IMR-90 (cell line): Measurements from ENCODE around the gene ANXA8. TPM values are rescaled to one million over a fixed set of nuclear protein-coding genes. Genes with fewer than 3 reads are reported as not detected.

Experiments
- ATAC-seq: fragments of 200-7000 bp; cut with Tn5 transposase; 2 replicates; pipeline ENCODE4 v1.9.1; 2020; ENCODE audit warnings: low read depth, mild to moderate bottlenecking, moderate library complexity
- BruUV-seq: library from RNA; stranded (reverse); fragments of 400-500 nt; replicated peaks from 2 replicates; lab custom pipeline; 2021; lab: Mats Ljungman, UMichigan
- CTCF ChIA-PET: fragments of 300-600 bp; formaldehyde crosslinking; extraction: SDS; loops from one replicate; lab custom pipeline; 2021; ENCODE audit warnings: antibody characterized with exemption; lab: Yijun Ruan, JAX
- POLR2A ChIA-PET: fragments of 300-600 bp; sonication (Branson Sonifier 250); formaldehyde crosslinking; loops from one replicate; lab custom pipeline; 2022; ENCODE audit warnings: antibody characterized with exemption; ENCODE audit not compliant: unreplicated experiment; lab: Charles Lee
- DNase-seq: peaks from one replicate; pipeline ENCODE4 v3.0.0; 2013
- H2AFZ ChIP-seq: replicated peaks from 2 replicates; pipeline ENCODE3; 2013; ENCODE audit warnings: low read length, mild to moderate bottlenecking; ENCODE audit not compliant: poor library complexity
- H2AK5ac ChIP-seq: 2 replicates; pipeline ENCODE4 v1.6.1; 2013; ENCODE audit warnings: low read depth, low read length, inconsistent platforms
- H2AK9ac ChIP-seq: replicated peaks from 2 replicates; pipeline ENCODE3; 2013; ENCODE audit warnings: mild to moderate bottlenecking, low read depth, low read length, moderate library complexity; ENCODE audit not compliant: poor library complexity
- H2BK120ac ChIP-seq: 2 replicates; pipeline ENCODE4 v1.6.1; 2013; ENCODE audit warnings: low read depth, low read length, inconsistent platforms
- H2BK15ac ChIP-seq: 3 replicates; pipeline ENCODE4 v1.6.1; 2013; ENCODE audit warnings: low read depth, low read length, inconsistent platforms
- H2BK20ac ChIP-seq: 2 replicates; pipeline ENCODE4 v1.6.1; 2013; ENCODE audit warnings: low read depth, mild to moderate bottlenecking, inconsistent platforms, low read length, moderate library complexity
- H2BK5ac ChIP-seq: 2 replicates; pipeline ENCODE4 v1.6.1; 2013; ENCODE audit warnings: mild to moderate bottlenecking, low read depth, low read length, inconsistent platforms; ENCODE audit not compliant: poor library complexity, severe bottlenecking
- H3K14ac ChIP-seq: replicated peaks from 2 replicates; pipeline ENCODE4 v1.6.1; 2013; ENCODE audit warnings: low read depth, low read length, inconsistent platforms
- H3K18ac ChIP-seq: 2 replicates; pipeline ENCODE4 v1.6.1; 2013; ENCODE audit warnings: low read depth, low read length, control low read depth
- H3K23ac ChIP-seq: 2 replicates; pipeline ENCODE4 v1.6.1; 2013; ENCODE audit warnings: low read depth, low read length, inconsistent platforms
- H3K27ac ChIP-seq: 2 replicates; pipeline ENCODE4 v1.5.1; 2013; ENCODE audit warnings: mild to moderate bottlenecking, control low read depth, low read length; ENCODE audit not compliant: insufficient read depth
- H3K27me3 ChIP-seq: 2 replicates; pipeline ENCODE4 v1.6.1; 2013; ENCODE audit warnings: low read length; ENCODE audit not compliant: control insufficient read depth, insufficient read depth
- H3K36me3 ChIP-seq: 2 replicates; pipeline ENCODE4 v1.6.1; 2013; ENCODE audit warnings: low read length, mixed read lengths; ENCODE audit not compliant: control insufficient read depth, insufficient read depth
- H3K4ac ChIP-seq: 2 replicates; pipeline ENCODE4 v1.6.1; 2013; ENCODE audit warnings: low read depth, low read length, inconsistent platforms
- H3K4me1 ChIP-seq: 2 replicates; pipeline ENCODE4 v1.6.1; 2013; ENCODE audit warnings: low read length, mixed read lengths; ENCODE audit not compliant: control insufficient read depth, insufficient read depth
- H3K4me2 ChIP-seq: 2 replicates; pipeline ENCODE4 v1.6.1; 2013; ENCODE audit warnings: low read depth, mild to moderate bottlenecking, control low read depth, low read length, moderate library complexity
- H3K4me3 ChIP-seq: 2 replicates; pipeline ENCODE4 v1.5.1; 2013; ENCODE audit warnings: low read depth, mild to moderate bottlenecking, control low read depth, low read length, moderate library complexity; ENCODE audit not compliant: insufficient read depth
- H3K56ac ChIP-seq: 2 replicates; pipeline ENCODE4 v1.6.1; 2013; ENCODE audit warnings: low read length, inconsistent platforms; ENCODE audit not compliant: insufficient read depth; ENCODE audit errors: extremely low read depth
- H3K79me1 ChIP-seq, 2 experiments: 2 replicates each; pipeline ENCODE4 v1.6.1; 2013; ENCODE audit warnings: low read length in 2 of 2, inconsistent platforms in 1 of 2, low read depth in 1 of 2
- H3K9ac ChIP-seq: 2 replicates; pipeline ENCODE4 v1.6.1; 2013; ENCODE audit warnings: low read depth, low read length, control low read depth
- H3K9me1 ChIP-seq: 2 replicates; pipeline ENCODE4 v1.6.1; 2013; ENCODE audit warnings: low read length, inconsistent platforms; ENCODE audit not compliant: insufficient read depth
- H3K9me3 ChIP-seq: 2 replicates; pipeline ENCODE4 v1.6.1; 2013; ENCODE audit warnings: low read length; ENCODE audit not compliant: control insufficient read depth, insufficient read depth
- H4K20me1 ChIP-seq: 2 replicates; pipeline ENCODE4 v1.6.1; 2013; ENCODE audit warnings: low read length, inconsistent platforms; ENCODE audit not compliant: insufficient read depth
- H4K5ac ChIP-seq: 2 replicates; pipeline ENCODE4 v1.6.1; 2013; ENCODE audit warnings: mild to moderate bottlenecking, low read depth, low read length, control low read depth
- H4K8ac ChIP-seq, 2 experiments: 2 replicates each; pipeline ENCODE4 v1.6.1; 2013; ENCODE audit warnings: low read depth in 2 of 2, low read length in 2 of 2, control low read depth in 1 of 2, inconsistent platforms in 1 of 2
- H4K91ac ChIP-seq: 2 replicates; pipeline ENCODE4 v1.6.1; 2013; ENCODE audit warnings: low read depth, low read length, inconsistent platforms; ENCODE audit not compliant: insufficient read depth
- CHD1 ChIP-seq: IDR thresholded peaks from 2 replicates; pipeline ENCODE4 v1.6.1; 2012; ENCODE audit warnings: low read depth, low read length, improper control_type of control experiment
- CTCF ChIP-seq: conservative IDR thresholded peaks from 2 replicates; pipeline ENCODE4 v1.5.1; 2012; ENCODE audit warnings: mild to moderate bottlenecking, low read depth, low read length, improper control_type of control experiment
- MAFK ChIP-seq: IDR thresholded peaks from 2 replicates; pipeline ENCODE4 v1.6.1; 2012; ENCODE audit warnings: low read depth, low read length, improper control_type of control experiment
- NFE2L2 ChIP-seq: fragments of 150-350 bp; IDR thresholded peaks from 2 replicates; pipeline ENCODE4 v1.6.1; 2016; ENCODE audit warnings: low read depth, mild to moderate bottlenecking, low read length
- POLR2A ChIP-seq: IDR thresholded peaks from 2 replicates; pipeline ENCODE4 v1.6.1; 2012; ENCODE audit warnings: mild to moderate bottlenecking, low read depth, low read length
- RAD21 ChIP-seq: IDR thresholded peaks from 2 replicates; pipeline ENCODE4 v1.6.1; 2012; ENCODE audit warnings: low read length, improper control_type of control experiment
- RCOR1 ChIP-seq: IDR thresholded peaks from 2 replicates; pipeline ENCODE4 v1.6.1; 2012; ENCODE audit warnings: mild to moderate bottlenecking, low read length, improper control_type of control experiment; ENCODE audit not compliant: insufficient replicate concordance
- SMC3 ChIP-seq: fragments of 150-350 bp; IDR thresholded peaks from 2 replicates; pipeline ENCODE4 v1.6.1; 2016; ENCODE audit warnings: low read depth, mild to moderate bottlenecking, antibody characterized with exemption, low read length, moderate library complexity
- WGBS, 2 experiments: methylation state at CpG; one replicate each; pipeline versions ENCODE4 v1.1.5 to v1.1.7; 2013; ENCODE audit warnings: missing lambda C conversion rate in 2 of 2; ENCODE audit not compliant: insufficient read length in 1 of 2; ENCODE audit errors: extremely low coverage in 2 of 2; 5-methylcytosine and 5-hydroxymethylcytosine counted together
- dilution Hi-C: fragments of 300-500 bp; cut with HindIII; formaldehyde crosslinking; loops from one replicate; pipeline ENCODE4 v1.14.3; 2018; ENCODE audit warnings: low sequenced_read_pairs; ENCODE audit not compliant: unreplicated experiment
- in situ Hi-C: fragments of 300-500 bp; cut with MboI; formaldehyde crosslinking; loops from 3 replicates; pipeline ENCODE4 v1.14.3; 2019; ENCODE audit warnings: low sequenced_read_pairs, inconsistent platforms, mixed read lengths
- intact Hi-C: fragments of 100-400 bp; cut with micrococcal nuclease; formaldehyde crosslinking; loops from 2 replicates; pipeline ENCODE4 v1.10.0; 2022
- polyA plus RNA-seq, 3 experiments: library from polyadenylated mRNA; depleted of rRNA; stranded (reverse); fragments of >200 nt; gene quantifications; 2 replicates each; pipeline ENCODE4 v1.2.3, GENCODE V29; 2012; ENCODE audit warnings: low replicate concordance in 1 of 3
- total RNA-seq: library from RNA; depleted of rRNA; stranded (reverse); fragments of >200 nt; gene quantifications from 2 replicates; pipeline ENCODE4 v1.2.3, GENCODE V29; 2012

The ANXA8 gene
- total and polyA plus RNA-seq, 2 of the 4 experiments (the other 2 are of a cell fraction): 0.90 to 1.1 TPM

GRCh38 chr10:47444047-47444446 lies 39.9 kb downstream of the ANXA8 start:
- no peak for TF ChIP-seq MAFK
- TF ChIP-seq SMC3: no peak
- no peak for TF ChIP-seq RCOR1
- no peak for TF ChIP-seq NFE2L2
- TF ChIP-seq POLR2A: no peak
- no peak for TF ChIP-seq CTCF
- TF ChIP-seq RAD21: no peak
- TF ChIP-seq CHD1: no peak
- no peaks in the 10 kb centered on the region for H3K4me1 ChIP-seq
- dilution Hi-C loops: no loop called here
- H4K20me1 ChIP-seq: no peaks in the 10 kb centered on the region
- H2AK5ac ChIP-seq: no peak overlapping the region
- peaks cover 32% of the 10 kb centered on the region for H3K27me3 ChIP-seq
- no peak overlapping the region for H3K18ac ChIP-seq
- no peak overlapping the region for H3K9ac ChIP-seq
- ATAC-seq (no peak), DNase-seq (no peak)
- H4K91ac ChIP-seq: no peak overlapping the region
- H2AFZ ChIP-seq: no peak overlapping the region
- no peak overlapping the region for H2BK5ac ChIP-seq
- H3K27ac ChIP-seq: no peak overlapping the region
- WGBS, 2 experiments: 38% methylated on average over 2 of the region's 2 CpGs; no CpG with 5 or more reads in 1 of the 2 experiments
- POLR2A ChIA-PET: no interaction called here
- H3K4ac ChIP-seq: no peak overlapping the region
- H2AK9ac ChIP-seq: no peak overlapping the region
- no peak overlapping the region for H2BK20ac ChIP-seq
- no peak overlapping the region for H4K5ac ChIP-seq
- no peak overlapping the region for H2BK120ac ChIP-seq
- CTCF ChIA-PET: no interaction called here
- H3K4me3 ChIP-seq: no peak overlapping the region
- H4K8ac ChIP-seq: no peak overlapping the region
- H2BK15ac ChIP-seq: no peak overlapping the region
- peaks cover 15% of the 10 kb centered on the region for H3K9me3 ChIP-seq
- H3K4me2 ChIP-seq: no peak overlapping the region
- H3K79me1 ChIP-seq: no peaks in the 10 kb centered on the region
- peaks cover 9% of the 10 kb centered on the region for H3K9me1 ChIP-seq
- BruUV-seq: no TSS peak
- no peak overlapping the region for H3K56ac ChIP-seq
- in situ Hi-C loops: no loop called here
- intact Hi-C loops: no loop called here
- H3K36me3 ChIP-seq: no peaks in the 10 kb centered on the region
- H3K23ac ChIP-seq: no peak overlapping the region
- no peak overlapping the region for H3K14ac ChIP-seq
